Activated T-cell treated with anti-CD3 and anti-CD28 coated beads, Interleukin-2, amount 50 U/mL, for 72 hours (primary cell): ENCODE results near the gene SLC9A1. TPM values are rescaled to one million over a fixed set of nuclear protein-coding genes. Genes with fewer than 3 reads are reported as not detected.

Source experiments
- ATAC-seq, 2 donors: fragments of 150-1000 bp; cut with Tn5 transposase; replicated peaks in 1 of 2; 2 replicates each; pipeline ENCODE4 v1.10.0; 2021; ENCODE audit warnings: moderate library complexity in 2 of 2, mild to moderate bottlenecking in 1 of 2
- DNase-seq, 2 donors: peaks; one replicate each; pipeline ENCODE4 v3.0.0; 2021 to 2022; ENCODE audit warnings: mixed read lengths in 1 of 2
- H3K27ac Mint-ChIP-seq: one replicate; pipeline ENCODE4 v1.8.0; 2022; ENCODE audit warnings: mild to moderate bottlenecking, moderate library complexity, mixed read lengths
- H3K27me3 Mint-ChIP-seq: one replicate; pipeline ENCODE4 v1.8.0; 2022; ENCODE audit warnings: low read depth, mixed read lengths
- H3K36me3 Mint-ChIP-seq, 2 donors: one replicate each; pipeline ENCODE4 v1.8.0; 2022; ENCODE audit warnings: mixed read lengths in 2 of 2, mild to moderate bottlenecking in 1 of 2; ENCODE audit not compliant: insufficient read depth in 2 of 2
- H3K4me1 Mint-ChIP-seq: one replicate; pipeline ENCODE4 v1.8.0; 2022; ENCODE audit warnings: low read depth, mixed read lengths
- H3K4me3 Mint-ChIP-seq, 2 donors: one replicate each; pipeline ENCODE4 v1.8.0; 2022; ENCODE audit warnings: mild to moderate bottlenecking in 2 of 2, mixed read lengths in 2 of 2, moderate library complexity in 2 of 2
- H3K9me3 Mint-ChIP-seq, 2 donors: one replicate each; pipeline ENCODE4 v1.8.0; 2022; ENCODE audit warnings: mixed read lengths in 2 of 2
- total RNA-seq, 2 donors: library from RNA; stranded (reverse); gene quantifications; one replicate each; pipeline ENCODE4 v1.2.3, GENCODE V29; 2022

SLC9A1 gene
- total RNA-seq, 2 donors from 2014 or later, result 25.5 to 28.2 TPM

- Mint-ChIP-seq H3K4me1 (peaks cover 31% of the 10 kb centered on the region), H3K27me3 (no peaks in the 10 kb centered on the region)
- no peak for ATAC-seq
Measured at GRCh38 chr1:27118440-27118689, 36.6 kb downstream of the SLC9A1 start.

GRCh38 chr1:27117733-27118439 lies 37.0 kb downstream of the SLC9A1 start:
- no peak for ATAC-seq
- Mint-ChIP-seq H3K4me1 (peaks cover 36% of the 10 kb centered on the region), H3K9me3 (no peaks in the 10 kb centered on the region), H3K36me3 (peaks cover under 1 to 6% of the 10 kb centered on the region in 2 donors), H3K4me3 (no peak overlapping the region), H3K27ac (no peak overlapping the region), H3K27me3 (no peaks in the 10 kb centered on the region)
- DNase-seq, result no peak

More at GRCh38 chr1:27118440-27118689, 36.6 kb downstream of the SLC9A1 start:
- Mint-ChIP-seq H3K4me3 (no peak overlapping the region), H3K9me3 (no peaks in the 10 kb centered on the region), H3K27ac (no peak overlapping the region), H3K36me3 (peaks cover 0 to 5% of the 10 kb centered on the region in 2 donors)
- no peak for DNase-seq

- H3K9me3 Mint-ChIP-seq, result no peaks in the 10 kb centered on the region
- ATAC-seq, result no peak
- peaks cover 40% of the 10 kb centered on the region for H3K4me1 Mint-ChIP-seq
- H3K4me3 Mint-ChIP-seq, result no peak overlapping the region
- peak overlapping the region; percentile 47 for H3K27ac Mint-ChIP-seq
- H3K36me3 Mint-ChIP-seq, result peaks cover 1 to 7% of the 10 kb centered on the region in 2 donors
- no peak for DNase-seq
- no peaks in the 10 kb centered on the region for H3K27me3 Mint-ChIP-seq
Measured at GRCh38 chr1:27116697-27117096, 38.2 kb downstream of the SLC9A1 start.

GRCh38 chr1:27116232-27116631 lies 38.7 kb downstream of the SLC9A1 start:
- H3K4me3 Mint-ChIP-seq, result no peak overlapping the region
- no peak for DNase-seq
- H3K4me1 Mint-ChIP-seq, result peaks cover 42% of the 10 kb centered on the region
- H3K27me3 Mint-ChIP-seq, result no peaks in the 10 kb centered on the region
- no peaks in the 10 kb centered on the region for H3K9me3 Mint-ChIP-seq
- no peak for ATAC-seq
- H3K36me3 Mint-ChIP-seq, result peaks cover 1 to 7% of the 10 kb centered on the region in 2 donors
- H3K27ac Mint-ChIP-seq, result no peak overlapping the region

GRCh38 chr1:27114546-27114945 lies 40.4 kb downstream of the SLC9A1 start:
- DNase-seq (no peak), ATAC-seq (no peak)
- Mint-ChIP-seq H3K9me3 (no peaks in the 10 kb centered on the region), H3K4me3 (no peak overlapping the region), H3K27ac (no peak overlapping the region), H3K27me3 (no peaks in the 10 kb centered on the region), H3K36me3 (peaks cover 1 to 7% of the 10 kb centered on the region in 2 donors), H3K4me1 (peaks cover 42% of the 10 kb centered on the region)

- DNase-seq (no peak), ATAC-seq (no peak)
- Mint-ChIP-seq H3K27me3 (no peaks in the 10 kb centered on the region), H3K4me3 (peak overlapping the region; percentile 60 to 64), H3K9me3 (no peaks in the 10 kb centered on the region), H3K36me3 (peaks cover 1 to 7% of the 10 kb centered on the region in 2 donors), H3K4me1 (peaks cover 42% of the 10 kb centered on the region), H3K27ac (peak overlapping the region; percentile 30)
Measured at GRCh38 chr1:27113861-27114260, 41.1 kb downstream of the SLC9A1 start.

GRCh38 chr1:27111626-27112573 lies 43.0 kb downstream of the SLC9A1 start:
- Mint-ChIP-seq H3K4me3 (peak overlapping the region; percentile 50 to 62), H3K4me1 (peaks cover 41% of the 10 kb centered on the region), H3K9me3 (no peaks in the 10 kb centered on the region), H3K36me3 (peaks cover 1 to 7% of the 10 kb centered on the region in 2 donors), H3K27ac (peak overlapping the region; percentile 89), H3K27me3 (no peaks in the 10 kb centered on the region)
- ATAC-seq (peak; percentile 97), DNase-seq (peak; percentile 74 to 79)

- H3K9me3 Mint-ChIP-seq, result no peaks in the 10 kb centered on the region
- ATAC-seq (no peak), DNase-seq (peak; percentile 43 to 51)
- no peaks in the 10 kb centered on the region for H3K27me3 Mint-ChIP-seq
- H3K4me1 Mint-ChIP-seq, result peaks cover 42% of the 10 kb centered on the region
- H3K4me3 Mint-ChIP-seq, result no peak overlapping the region
- H3K27ac Mint-ChIP-seq, result no peak overlapping the region
- peaks cover 1 to 7% of the 10 kb centered on the region in 2 donors for H3K36me3 Mint-ChIP-seq
Measured at GRCh38 chr1:27109103-27109822, 45.7 kb downstream of the SLC9A1 start.

- H3K27me3 Mint-ChIP-seq, result no peaks in the 10 kb centered on the region
- DNase-seq (no peak), ATAC-seq (no peak)
- no peak overlapping the region for H3K27ac Mint-ChIP-seq
- H3K9me3 Mint-ChIP-seq, result no peaks in the 10 kb centered on the region
- H3K4me3 Mint-ChIP-seq, result no peak overlapping the region
- H3K36me3 Mint-ChIP-seq, result peaks cover 1 to 3% of the 10 kb centered on the region in 2 donors
- peaks cover 35% of the 10 kb centered on the region for H3K4me1 Mint-ChIP-seq
Measured at GRCh38 chr1:27108588-27108987, 46.3 kb downstream of the SLC9A1 start.

- H3K9me3 Mint-ChIP-seq, result no peaks in the 10 kb centered on the region
- H3K27me3 Mint-ChIP-seq, result no peaks in the 10 kb centered on the region
- ATAC-seq, result peak in 1 of 2 donors; percentile 16
- H3K27ac Mint-ChIP-seq, result peak overlapping the region; percentile 40
- peaks cover 18% of the 10 kb centered on the region for H3K4me1 Mint-ChIP-seq
- peaks cover 0 to 3% of the 10 kb centered on the region in 2 donors for H3K36me3 Mint-ChIP-seq
- no peak overlapping the region for H3K4me3 Mint-ChIP-seq
- DNase-seq, result no peak
Measured at GRCh38 chr1:27106561-27107323, 48.2 kb downstream of the SLC9A1 start.

GRCh38 chr1:27105018-27105417 lies 49.9 kb downstream of the SLC9A1 start:
- Mint-ChIP-seq H3K4me1 (peaks cover 15% of the 10 kb centered on the region), H3K9me3 (no peaks in the 10 kb centered on the region), H3K4me3 (no peak overlapping the region), H3K27ac (no peak overlapping the region), H3K27me3 (no peaks in the 10 kb centered on the region), H3K36me3 (peaks cover 0 to 3% of the 10 kb centered on the region in 2 donors)
- ATAC-seq (no peak), DNase-seq (no peak)

GRCh38 chr1:27103498-27103897 lies 51.4 kb downstream of the SLC9A1 start:
- DNase-seq (no peak), ATAC-seq (no peak)
- Mint-ChIP-seq H3K9me3 (no peaks in the 10 kb centered on the region), H3K4me1 (peaks cover 30% of the 10 kb centered on the region), H3K36me3 (peaks cover 0 to 3% of the 10 kb centered on the region in 2 donors), H3K27ac (no peak overlapping the region), H3K4me3 (no peak overlapping the region), H3K27me3 (no peaks in the 10 kb centered on the region)
